Kidney (tissue), 14 donors: ENCODE data around the gene KIF26B. TPM values are rescaled to one million over a fixed set of nuclear protein-coding genes. Genes with fewer than 3 reads are reported as not detected.
A peak's percentile ranks its signal among the peaks of the same experiment; 100 is the strongest.

Experiments
- DNase-seq, 5 donors: peaks; one replicate each; pipeline ENCODE4 v3.0.0-alpha.2; 2013 to 2020
- FAIRE-seq: peaks from 2 replicates; lab custom pipeline; 2012; peaks lifted over from hg19 to GRCh38; lab: Jason Lieb, UNC
- H3K27ac ChIP-seq, 2 donors: one replicate each; pipeline ENCODE4 v1.7.0; 2013; ENCODE audit warnings: low read depth in 2 of 2, low read length in 2 of 2, inconsistent platforms in 1 of 2
- H3K27me3 ChIP-seq: one replicate; pipeline ENCODE4 v1.7.1; 2013; ENCODE audit warnings: low read length, inconsistent platforms; ENCODE audit not compliant: control insufficient read depth, insufficient read depth
- H3K36me3 ChIP-seq, 3 donors: one replicate each; pipeline versions ENCODE4 v1.7.0 to v1.7.1; 2013; ENCODE audit warnings: low read length in 3 of 3, control low read depth in 1 of 3, inconsistent platforms in 1 of 3; ENCODE audit not compliant: insufficient read depth in 3 of 3, control insufficient read depth in 2 of 3
- H3K4me1 ChIP-seq, 3 donors: one replicate each; pipeline versions ENCODE4 v1.7.0 to v1.7.1; 2013; ENCODE audit warnings: low read length in 3 of 3, inconsistent platforms in 1 of 3, low read depth in 1 of 3; ENCODE audit not compliant: control insufficient read depth in 2 of 3, insufficient read depth in 2 of 3
- H3K4me3 ChIP-seq, 3 donors: one replicate each; pipeline versions ENCODE4 v1.7.0 to v1.8.1; 2013; ENCODE audit warnings: low read length in 3 of 3, control low read depth in 1 of 3, inconsistent platforms in 1 of 3
- H3K9ac ChIP-seq, 3 donors: one replicate each; pipeline versions ENCODE4 v1.7.0 to v1.7.1; 2013; ENCODE audit warnings: low read length in 3 of 3, control low read depth in 1 of 3, inconsistent platforms in 1 of 3
- H3K9me3 ChIP-seq, 3 donors: one replicate each; pipeline versions ENCODE4 v1.7.0 to v1.7.1; 2013; ENCODE audit warnings: low read length in 3 of 3, control low read depth in 1 of 3, inconsistent platforms in 1 of 3; ENCODE audit not compliant: control insufficient read depth in 2 of 3, insufficient read depth in 1 of 3
- intact Hi-C: fragments of 100-400 bp; cut with DNase I; formaldehyde crosslinking; loops from one replicate; pipeline ENCODE4 v1.11.1; 2022
- polyA plus RNA-seq: library from polyadenylated mRNA; stranded (reverse); fragments of 350-450 nt; fragmentation: Illumina TruSeq; extraction: RNeasy Lipid Tissue Mini Kit (QIAGEN cat#74804); gene quantifications from one replicate; pipeline ENCODE4 v1.2.3, GENCODE V29; 2014; ENCODE audit warnings: low read depth, low replicate concordance; ENCODE audit not compliant: insufficient read depth
- total RNA-seq: library from RNA; stranded (reverse); fragmentation: NEBNext Ultra II Directional; extraction: Animal tissue kit (Norgen Biotek cat#: 25700); gene quantifications from one replicate; pipeline ENCODE4 v1.2.1, GENCODE V29; 2021
- TF ChIP-seq, protein P1 (sequence below): IDR thresholded peaks from 3 replicates; pipeline ENCODE4 v1.5.1; 2012; ENCODE audit warnings: mild to moderate bottlenecking, moderate library complexity, borderline replicate concordance; ENCODE audit not compliant: insufficient read depth; ENCODE audit errors: extremely low read depth
- donor health status: control.
- donor health status: control.
- donor health status: control.
- donor health status: control.
- donor health status: control.
- donor health status: DM: yes; HTN: yes; CAD: no.
- donor health status: Normal renal cell carcinoma (clear cell type).

The KIF26B gene
- total and polyA plus RNA-seq, 2 donors from 2014 or later: 0.52 to 10.7 TPM

DNA sequence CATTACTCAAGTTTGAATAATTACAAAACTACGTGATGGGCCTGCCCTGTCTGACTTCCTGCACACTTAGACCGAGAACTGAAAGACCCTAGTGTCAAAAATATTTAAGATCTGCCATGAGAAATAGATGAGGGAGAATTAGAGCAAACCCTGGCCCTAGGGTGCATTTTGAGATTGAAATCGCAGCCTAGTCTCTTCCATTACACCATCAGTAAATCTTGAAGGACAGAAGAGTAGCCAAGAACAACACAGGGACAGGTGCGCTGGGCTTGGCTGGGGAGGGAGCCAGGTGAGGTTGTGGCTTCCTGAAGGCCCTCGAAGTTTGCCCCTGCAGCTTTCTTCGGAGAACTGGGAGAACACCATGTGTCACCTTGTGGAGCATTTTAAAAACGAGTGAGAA lies 36.7 kb upstream of the KIF26B start:
- intact Hi-C loops: no loop called here
- Histone ChIP-seq H3K27me3 (no peaks in the 10 kb centered on the region), H3K36me3 (no peaks in the 10 kb centered on the region), H3K4me1 (no peaks in the 10 kb centered on the region), H3K27ac (no peak overlapping the region), H3K9me3 (no peaks in the 10 kb centered on the region), H3K4me3 (no peak overlapping the region), H3K9ac (no peak overlapping the region)
- TF ChIP-seq, protein P1, sequence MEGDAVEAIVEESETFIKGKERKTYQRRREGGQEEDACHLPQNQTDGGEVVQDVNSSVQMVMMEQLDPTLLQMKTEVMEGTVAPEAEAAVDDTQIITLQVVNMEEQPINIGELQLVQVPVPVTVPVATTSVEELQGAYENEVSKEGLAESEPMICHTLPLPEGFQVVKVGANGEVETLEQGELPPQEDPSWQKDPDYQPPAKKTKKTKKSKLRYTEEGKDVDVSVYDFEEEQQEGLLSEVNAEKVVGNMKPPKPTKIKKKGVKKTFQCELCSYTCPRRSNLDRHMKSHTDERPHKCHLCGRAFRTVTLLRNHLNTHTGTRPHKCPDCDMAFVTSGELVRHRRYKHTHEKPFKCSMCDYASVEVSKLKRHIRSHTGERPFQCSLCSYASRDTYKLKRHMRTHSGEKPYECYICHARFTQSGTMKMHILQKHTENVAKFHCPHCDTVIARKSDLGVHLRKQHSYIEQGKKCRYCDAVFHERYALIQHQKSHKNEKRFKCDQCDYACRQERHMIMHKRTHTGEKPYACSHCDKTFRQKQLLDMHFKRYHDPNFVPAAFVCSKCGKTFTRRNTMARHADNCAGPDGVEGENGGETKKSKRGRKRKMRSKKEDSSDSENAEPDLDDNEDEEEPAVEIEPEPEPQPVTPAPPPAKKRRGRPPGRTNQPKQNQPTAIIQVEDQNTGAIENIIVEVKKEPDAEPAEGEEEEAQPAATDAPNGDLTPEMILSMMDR: no peak
- FAIRE-seq (no peak), DNase-seq (no peak)

DNA sequence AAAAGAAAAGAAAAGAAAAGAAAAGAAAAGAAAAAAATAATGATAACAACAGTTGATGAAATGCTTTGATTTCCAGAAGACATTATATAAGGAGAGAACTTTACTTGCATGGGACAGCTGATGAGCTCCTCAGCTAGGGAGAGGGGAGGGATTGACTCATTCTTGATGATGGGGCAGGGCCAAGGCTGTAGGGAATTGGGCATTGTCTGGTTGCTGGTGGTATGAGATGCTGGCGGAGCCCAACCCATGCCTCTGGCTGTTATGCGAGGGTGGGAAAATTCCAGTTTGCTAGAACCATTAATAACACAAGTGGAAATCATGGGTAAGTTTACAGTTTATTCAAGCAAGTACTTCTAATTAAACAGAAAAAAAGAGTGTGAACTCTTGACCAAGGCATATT lies 36.0 kb upstream of the KIF26B start:
- H3K9me3 ChIP-seq: no peaks in the 10 kb centered on the region
- H3K27me3 ChIP-seq: no peaks in the 10 kb centered on the region
- intact Hi-C loops: no loop called here
- no peak overlapping the region for H3K9ac ChIP-seq
- TF ChIP-seq, protein P1: no peak
- DNase-seq (peak in 1 of 5 donors; percentile 6), FAIRE-seq (no peak)
- H3K4me1 ChIP-seq: no peaks in the 10 kb centered on the region
- no peak overlapping the region for H3K4me3 ChIP-seq
- no peak overlapping the region for H3K27ac ChIP-seq
- H3K36me3 ChIP-seq: peaks cover 0 to 3% (median 2%) of the 10 kb centered on the region in 3 donors

DNA sequence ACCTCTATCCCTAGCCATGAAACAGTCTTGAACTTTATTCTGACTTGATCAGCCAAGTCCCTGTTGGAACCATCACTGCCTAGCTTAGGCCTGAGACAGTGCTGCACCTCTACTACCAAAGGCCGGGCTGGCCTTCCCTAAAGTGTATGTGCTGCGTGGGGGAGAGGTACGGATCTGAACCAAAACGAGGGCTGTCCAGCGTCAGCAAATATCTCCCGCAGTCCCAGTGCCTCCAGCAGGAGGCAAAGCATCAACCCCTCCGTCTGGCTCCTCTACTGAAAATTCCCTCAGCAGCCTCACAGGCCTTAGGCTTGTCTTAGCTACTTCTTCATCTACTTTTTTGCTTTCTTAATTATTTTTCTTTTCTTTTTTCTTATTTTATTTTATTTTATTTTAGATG lies 33.3 kb upstream of the KIF26B start:
- Histone ChIP-seq H3K9me3 (no peaks in the 10 kb centered on the region), H3K4me1 (no peaks in the 10 kb centered on the region), H3K36me3 (peaks cover 0 to 3% (median 2%) of the 10 kb centered on the region in 3 donors), H3K4me3 (no peak overlapping the region), H3K27ac (no peak overlapping the region), H3K27me3 (no peaks in the 10 kb centered on the region), H3K9ac (no peak overlapping the region)
- intact Hi-C loops: no loop called here
- FAIRE-seq (no peak), DNase-seq (peak in 1 of 5 donors; percentile 15)
- TF ChIP-seq, protein P1: no peak

DNA sequence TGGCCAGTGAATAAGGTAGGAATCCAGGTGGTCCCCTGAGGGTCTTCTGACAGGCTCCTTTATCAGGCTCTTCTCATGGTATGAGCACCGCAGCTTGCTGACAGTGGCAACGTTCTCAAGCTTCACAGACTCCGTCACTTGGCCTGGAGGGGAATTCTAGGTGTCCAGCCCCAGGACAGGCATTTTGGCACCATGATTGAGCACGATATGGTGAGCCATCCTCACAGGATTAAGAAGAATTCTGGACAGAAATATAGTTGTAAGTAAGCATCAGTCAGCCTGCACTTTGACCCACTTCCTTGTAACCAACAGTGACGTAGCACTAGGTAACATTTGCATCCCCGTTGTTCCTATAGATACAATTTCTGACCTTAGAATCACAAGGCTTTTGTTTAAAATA lies 30.5 kb upstream of the KIF26B start:
- H3K36me3 ChIP-seq: peaks cover 0 to 3% (median 2%) of the 10 kb centered on the region in 3 donors
- DNase-seq (no peak), FAIRE-seq (no peak)
- intact Hi-C loops: no loop called here
- H3K27ac ChIP-seq: no peak overlapping the region
- no peak overlapping the region for H3K4me3 ChIP-seq
- H3K27me3 ChIP-seq: no peaks in the 10 kb centered on the region
- TF ChIP-seq, protein P1: no peak
- no peaks in the 10 kb centered on the region for H3K9me3 ChIP-seq
- no peaks in the 10 kb centered on the region for H3K4me1 ChIP-seq
- H3K9ac ChIP-seq: no peak overlapping the region
